ENCODE results near the gene TDP2.
"Not testable (repeated sequence)": the region's sequence is repeated elsewhere in the genome, so short reads cannot be mapped to it uniquely, and the experiment has no call there.

The TDP2 gene

GRCh38 chr6:24678792-24679352, 12.2 kb upstream of the TDP2 start:
- DNase-seq: not testable (repeated sequence)

- no peak for DNase-seq
These were observed 6.9 kb upstream of the TDP2 start for GRCh38 chr6:24673625-24674024.

- DNase-seq: no peak
These were observed 6.0 kb upstream of the TDP2 start for GRCh38 chr6:24672620-24673182.

- DNase-seq: not testable (repeated sequence)
These were observed 4.4 kb upstream of the TDP2 start for GRCh38 chr6:24671077-24671476.

- not testable (repeated sequence) for DNase-seq
These were observed 3.8 kb upstream of the TDP2 start for GRCh38 chr6:24670492-24670891.

GRCh38 chr6:24668997-24669361, 2.3 kb upstream of the TDP2 start:
- no peak for DNase-seq

- DNase-seq: peak; percentile 99
These were observed 1.6 kb upstream of the TDP2 start for GRCh38 chr6:24668066-24668996.

- DNase-seq: peak; percentile 11
These were observed 692 bp upstream of the TDP2 start for GRCh38 chr6:24667378-24667803.

- no peak for DNase-seq
These were observed 530 bp downstream of the TDP2 start for GRCh38 chr6:24666097-24666640.

- no peak for DNase-seq
These were observed 2.4 kb downstream of the TDP2 start for GRCh38 chr6:24664046-24664987.

GRCh38 chr6:24663189-24663588, 3.5 kb downstream of the TDP2 start:
- DNase-seq: no peak

GRCh38 chr6:24662236-24662635, 4.5 kb downstream of the TDP2 start:
- no peak for DNase-seq

GRCh38 chr6:24661759-24662158, 4.9 kb downstream of the TDP2 start:
- DNase-seq: not testable (repeated sequence)

GRCh38 chr6:24660105-24660504, 6.6 kb downstream of the TDP2 start:
- no peak for DNase-seq

- no peak for DNase-seq
These were observed 7.1 kb downstream of the TDP2 start for GRCh38 chr6:24659561-24659960.

- no peak for DNase-seq
These were observed 7.8 kb downstream of the TDP2 start for GRCh38 chr6:24658573-24659560.

- DNase-seq: no peak
These were observed 11.5 kb downstream of the TDP2 start for GRCh38 chr6:24655215-24655614.

- no peak for DNase-seq
These were observed 16.3 kb downstream of the TDP2 start for GRCh38 chr6:24650365-24650764.

- no peak for DNase-seq
These were observed 17.0 kb downstream of the TDP2 start for GRCh38 chr6:24649691-24650090.

GRCh38 chr6:24648276-24648675, 18.4 kb downstream of the TDP2 start:
- DNase-seq: no peak

- no peak for DNase-seq
These were observed 19.9 kb downstream of the TDP2 start for GRCh38 chr6:24646771-24647170.

All from GF-D8 (cell line).